Fibroblast of skin of left quadriceps (primary cell): ENCODE measurements around the gene NANOS3.
A peak's percentile ranks its signal among the peaks of the same experiment; 100 is the strongest.

ENCODE experiments used
- DNase-seq, 2 experiments: peaks; one replicate each; pipeline ENCODE4 v3.0.0-alpha.2; 2013; ENCODE audit warnings: low read depth in 2 of 2

The NANOS3 gene

DNA sequence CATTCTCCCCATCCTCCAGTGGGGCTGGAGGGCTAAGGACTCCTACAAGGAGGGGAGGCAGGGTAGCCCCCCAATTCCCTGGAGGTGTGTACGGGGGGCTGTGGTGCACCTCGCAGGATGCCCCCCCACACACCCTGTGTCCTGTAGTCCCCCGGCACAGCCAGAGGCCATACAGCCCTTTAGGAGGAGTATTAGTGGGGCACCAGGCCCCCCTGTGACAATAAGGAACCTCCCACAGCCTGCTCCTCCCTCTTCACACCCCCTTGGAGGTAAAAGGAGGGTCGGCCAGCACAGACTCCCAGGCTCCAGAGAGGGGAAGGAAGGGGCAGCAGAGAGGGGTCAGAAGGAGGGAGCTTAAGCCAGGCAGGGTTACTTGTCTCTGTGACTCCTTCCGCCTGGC is at the start of gene NANOS3:
NANOS3 (plus strand) TSS at position 301 of the 400 bp plus-strand sequence. CDS start 115 bp downstream, outside the sequence.
- no peak for DNase-seq

- no peak for DNase-seq
These were observed 49.3 kb upstream of the NANOS3 start for GRCh38 chr19:13827656-13828055.

DNA sequence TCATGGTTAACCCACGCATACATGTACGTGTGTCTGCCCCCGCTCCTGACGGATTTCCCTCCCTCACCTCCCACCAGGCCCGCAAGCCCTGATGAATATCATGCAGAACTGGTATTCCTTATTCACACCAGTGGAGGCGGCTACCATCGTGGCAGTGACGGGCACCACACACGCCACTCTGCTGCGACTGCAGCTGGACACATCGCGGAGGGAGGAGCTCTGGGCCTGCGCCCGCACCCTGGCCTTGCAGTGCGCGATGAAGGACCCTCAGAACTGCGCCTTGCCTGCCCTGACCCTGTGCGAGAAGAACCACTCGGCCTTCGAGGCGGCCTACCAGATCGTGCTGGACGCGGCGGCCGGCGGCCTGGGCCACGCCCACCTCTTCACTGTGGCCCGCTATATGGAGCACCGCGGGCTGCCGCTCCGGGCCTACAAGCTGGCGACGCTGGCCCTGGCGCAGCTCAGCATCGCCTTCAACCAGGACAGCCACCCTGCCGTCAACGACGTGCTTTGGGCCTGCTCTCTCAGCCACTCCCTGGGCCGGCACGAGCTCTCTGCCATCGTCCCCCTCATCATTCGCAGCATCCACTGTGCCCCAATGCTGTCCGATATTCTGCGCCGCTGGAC is 46.7 kb upstream of the NANOS3 start:
- no peak for DNase-seq

- DNase-seq = no peak
These were observed 46.0 kb upstream of the NANOS3 start for GRCh38 chr19:13830741-13831536.

- DNase-seq = no peak
These were observed 45.1 kb upstream of the NANOS3 start for GRCh38 chr19:13831537-13832467.

DNA sequence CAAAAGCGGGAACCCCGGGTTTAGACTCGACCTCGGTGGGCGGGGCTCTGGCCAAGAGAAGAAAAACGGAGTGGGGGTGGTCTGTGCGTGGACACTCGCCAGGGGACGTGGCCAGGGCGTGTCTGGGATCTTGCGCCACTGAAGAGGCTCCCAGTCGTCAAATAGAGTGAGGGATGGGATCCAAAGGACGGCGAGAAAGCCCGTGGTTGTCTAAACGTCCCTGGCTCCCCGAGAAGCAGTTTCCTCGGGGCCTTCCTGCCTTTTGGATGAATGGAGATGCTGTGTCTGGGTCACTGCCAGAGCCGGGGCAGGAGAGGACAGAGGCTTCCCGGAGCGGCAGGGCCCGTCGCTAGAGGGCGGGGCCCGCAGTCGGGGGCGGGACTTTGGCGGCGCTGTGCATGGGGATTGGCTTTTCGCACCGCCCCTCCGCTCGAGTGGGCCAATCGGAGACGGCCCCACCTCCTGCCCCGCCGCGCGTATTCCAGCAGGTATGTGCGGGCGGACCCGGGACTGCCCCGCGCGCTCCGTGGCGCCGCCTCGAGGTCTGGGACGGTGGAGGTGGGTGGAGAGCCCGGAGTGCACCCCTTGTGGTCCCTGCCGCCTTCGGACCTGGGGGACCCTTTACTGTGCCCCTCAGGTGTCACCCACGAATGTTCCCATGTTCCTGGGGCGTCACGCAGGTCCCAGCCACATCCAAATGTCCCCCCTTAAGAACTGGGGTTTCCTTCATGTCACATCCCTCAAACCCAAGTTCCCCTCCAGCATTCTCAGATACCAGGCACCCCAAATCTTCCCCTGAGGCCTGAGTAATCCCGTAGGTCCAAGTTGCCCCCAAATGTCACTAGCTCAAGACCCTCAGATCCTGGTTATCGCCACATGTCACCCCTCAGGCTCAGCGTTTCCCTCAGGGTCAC is 43.3 kb upstream of the NANOS3 start:
- peak; percentile 66 to 68 for DNase-seq

DNA sequence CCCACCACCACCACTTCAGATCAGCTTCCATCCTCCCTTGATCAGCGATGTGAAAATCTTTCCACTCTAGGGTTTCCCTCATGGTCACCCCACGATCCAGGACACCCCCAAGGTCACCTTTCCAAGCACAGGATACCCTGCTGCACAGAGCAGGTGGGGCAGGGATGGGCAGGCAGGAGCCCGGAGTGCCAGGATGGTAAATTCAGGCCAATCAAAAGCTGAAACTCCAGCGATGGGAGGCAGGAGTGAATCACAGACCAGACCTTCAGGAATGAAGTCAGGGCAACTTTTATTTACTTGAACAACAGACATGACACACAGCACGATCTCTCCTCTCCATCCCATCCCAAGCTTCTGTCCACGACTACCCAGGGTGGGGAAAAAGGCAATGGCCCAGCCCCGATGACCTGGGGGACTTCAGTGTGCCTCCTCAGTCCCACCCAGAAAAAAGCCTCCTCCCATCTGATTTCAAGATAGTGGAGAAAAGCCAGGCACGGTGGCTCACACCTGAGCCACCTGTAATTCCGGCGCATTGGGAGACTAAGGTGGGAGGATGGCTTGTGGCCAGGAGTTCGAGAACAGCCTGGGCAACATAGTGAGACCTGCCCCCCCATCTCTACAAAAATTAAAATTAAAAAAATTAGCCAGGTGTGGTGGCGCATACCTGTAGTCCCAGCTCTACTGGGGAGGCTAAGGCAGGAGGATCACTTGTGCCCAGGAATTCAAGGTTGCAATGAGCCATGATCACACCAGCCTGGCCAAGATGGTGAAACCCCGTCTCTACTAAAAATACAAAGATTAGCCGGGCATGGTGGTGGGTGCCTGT is 42.5 kb upstream of the NANOS3 start:
- DNase-seq = no peak

GRCh38 chr19:13835791-13836723 is 40.9 kb upstream of the NANOS3 start:
- DNase-seq = no peak

DNA sequence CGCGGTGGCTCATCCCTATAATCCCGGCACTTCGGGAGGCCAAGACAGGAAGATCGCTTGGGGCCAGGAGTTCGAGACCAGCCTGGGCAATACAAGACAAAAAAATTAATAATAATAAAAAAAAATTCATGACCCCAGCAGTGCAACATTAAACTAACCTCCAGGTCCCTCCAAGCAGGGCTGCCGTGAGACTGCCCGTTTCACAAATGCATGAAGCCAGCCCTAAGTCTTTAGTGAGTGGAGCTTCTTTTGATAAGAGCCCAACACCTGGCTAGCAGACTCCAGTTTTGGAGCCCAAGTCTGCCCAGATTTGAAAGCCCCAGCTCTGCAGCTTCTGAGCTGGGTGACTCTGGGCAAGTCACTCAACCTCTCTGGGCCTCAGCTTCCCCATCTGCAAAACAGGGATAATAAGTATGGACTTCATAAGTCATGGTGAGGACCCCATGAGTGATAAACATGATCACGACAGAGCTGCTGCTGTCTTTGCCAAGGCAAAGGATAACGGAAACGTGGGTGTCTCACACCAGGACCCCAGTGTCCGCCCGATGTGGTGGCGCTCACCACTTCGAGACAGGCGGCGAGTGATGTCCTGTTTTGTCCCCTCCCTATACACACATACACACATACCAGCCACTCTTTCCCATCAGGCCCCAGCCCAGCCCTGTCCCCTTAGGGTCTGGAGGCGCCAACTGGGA is 38.4 kb upstream of the NANOS3 start:
- DNase-seq = no peak

- DNase-seq = no peak
These were observed 37.6 kb upstream of the NANOS3 start for GRCh38 chr19:13839130-13839937.

DNA sequence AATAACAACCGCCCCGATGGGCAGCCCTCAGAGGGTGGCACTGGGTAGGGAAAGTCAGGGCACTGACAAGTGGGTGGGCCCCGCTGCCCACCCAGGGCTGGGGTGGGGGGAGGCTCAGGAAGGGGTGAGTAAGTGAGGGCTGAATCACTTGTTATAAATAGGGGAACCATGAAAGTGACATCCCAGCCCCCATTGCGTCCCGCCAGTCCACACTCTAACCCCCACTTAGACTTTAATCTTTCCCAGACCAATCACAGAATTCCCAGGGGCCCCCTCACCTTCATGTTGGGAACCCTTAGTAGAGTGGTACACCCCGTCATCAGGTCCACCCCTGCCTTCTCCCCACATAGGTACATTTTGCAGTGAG is 37.0 kb upstream of the NANOS3 start:
- DNase-seq = no peak

- DNase-seq = no peak
These were observed 36.4 kb upstream of the NANOS3 start for GRCh38 chr19:13840305-13841085.

- DNase-seq = no peak
These were observed 35.6 kb upstream of the NANOS3 start for GRCh38 chr19:13841086-13841961.

DNA sequence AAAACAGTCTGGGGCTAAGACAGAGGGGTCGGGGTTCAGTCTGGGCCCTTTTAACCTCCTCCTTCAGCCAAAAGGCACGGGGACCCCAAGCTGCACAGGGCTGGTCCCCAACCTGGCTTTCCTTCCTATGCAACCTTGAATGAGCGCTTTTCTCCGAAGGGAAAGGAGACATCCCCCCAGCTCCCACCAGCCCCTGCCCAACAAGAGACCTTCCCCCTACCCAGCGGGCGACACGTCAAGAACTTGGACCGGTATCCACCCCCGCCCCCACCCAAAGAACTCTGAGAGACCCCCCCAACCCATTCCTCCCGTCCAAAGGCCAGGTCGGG is 35.0 kb upstream of the NANOS3 start:
- DNase-seq = no peak

DNA sequence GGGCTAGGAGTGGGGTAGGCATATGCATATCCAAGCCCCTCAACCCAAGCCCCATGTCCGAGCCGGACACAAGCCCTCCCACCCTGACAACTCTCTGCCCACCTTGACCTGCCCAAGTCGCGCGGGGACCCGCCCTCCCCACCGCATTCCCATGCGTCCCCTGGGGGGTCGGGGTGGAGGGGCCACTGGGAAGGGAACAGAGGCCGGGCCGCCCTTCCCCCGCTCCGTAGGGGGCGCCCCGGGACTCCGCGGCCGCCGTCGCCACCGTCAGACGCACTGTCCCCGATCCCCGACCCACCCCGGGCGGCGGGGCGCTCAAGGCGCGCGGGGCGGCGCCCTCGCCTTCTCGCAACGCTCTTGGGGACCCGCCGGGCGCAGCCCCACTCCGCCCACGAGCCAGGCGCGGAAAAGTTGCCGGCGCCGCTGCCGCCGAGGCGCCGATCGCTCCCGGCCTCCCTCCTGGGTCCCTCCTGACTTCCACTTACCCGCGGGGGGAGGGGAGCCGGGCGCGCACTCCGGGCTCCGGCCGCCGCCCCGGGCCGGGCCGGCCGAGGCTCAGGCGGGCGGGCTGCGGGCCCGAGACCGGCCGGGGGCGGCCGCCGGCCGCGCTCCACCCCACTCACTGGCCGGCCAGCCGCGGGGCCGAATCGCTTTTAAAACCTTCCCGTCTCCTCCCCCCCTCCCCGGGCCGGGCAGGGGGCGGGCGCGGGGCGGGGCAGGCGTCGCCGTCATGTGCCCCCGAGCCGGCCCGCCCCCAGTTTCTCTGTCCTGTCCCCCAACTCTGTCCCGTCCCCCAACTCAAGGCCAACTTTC is 34.4 kb upstream of the NANOS3 start:
- peak; percentile 57 to 59 for DNase-seq
